Keratinocyte (primary cell): Measurements from ENCODE around the gene KATNBL1. TPM values are rescaled to one million over a fixed set of nuclear protein-coding genes. Genes with fewer than 3 reads are reported as not detected.
"Not testable (repeated sequence)": the region's sequence is repeated elsewhere in the genome, so short reads cannot be mapped to it uniquely, and the experiment has no call there.

Experiments
- DNase-seq: peaks from one replicate; pipeline ENCODE4 v3.0.0-alpha.2; 2011; ENCODE audit warnings: low read depth, missing footprints, low spot score
- FAIRE-seq: peaks from 2 replicates; lab custom pipeline; 2011; peaks lifted over from hg19 to GRCh38; lab: Jason Lieb, UNC
- H2AFZ ChIP-seq: 2 replicates; pipeline ENCODE4 v1.6.0; 2012; ENCODE audit warnings: low read length, control low read depth, inconsistent platforms; ENCODE audit not compliant: control insufficient read depth
- H3K27ac ChIP-seq: 2 replicates; pipeline ENCODE4 v1.5.1; 2011; ENCODE audit warnings: low read length; ENCODE audit not compliant: control insufficient read depth, insufficient read depth
- H3K27me3 ChIP-seq: 3 replicates; pipeline ENCODE4 v1.6.0; 2011; ENCODE audit warnings: low read length; ENCODE audit not compliant: control insufficient read depth, insufficient read depth; ENCODE audit errors: extremely low read depth
- H3K36me3 ChIP-seq, 2 experiments: 2 replicates in 1 of 2; 3 replicates in 1 of 2; pipeline ENCODE4 v1.5.1; 2011; ENCODE audit warnings: low read length in 2 of 2, mild to moderate bottlenecking in 1 of 2; ENCODE audit not compliant: control insufficient read depth in 2 of 2, insufficient read depth in 2 of 2; ENCODE audit errors: extremely low read depth in 1 of 2
- H3K4me1 ChIP-seq: 3 replicates; pipeline ENCODE4 v1.5.1; 2011; ENCODE audit warnings: low read length; ENCODE audit not compliant: control insufficient read depth, insufficient read depth; ENCODE audit errors: extremely low read depth
- H3K4me2 ChIP-seq: 3 replicates; pipeline ENCODE4 v1.6.0; 2011; ENCODE audit warnings: low read depth, low read length; ENCODE audit not compliant: control insufficient read depth, insufficient read depth; ENCODE audit errors: extremely low read depth
- H3K4me3 ChIP-seq, 3 experiments: fragments of 200-600 bp in 1 of 3; sonication (generic) in 1 of 3; 2 replicates in 2 of 3; 3 replicates in 1 of 3; pipeline ENCODE4 v1.5.1; 2011 to 2016; ENCODE audit warnings: low read length in 3 of 3, mild to moderate bottlenecking in 3 of 3, control low read depth in 2 of 3, inconsistent platforms in 1 of 3, low read depth in 1 of 3, mixed read lengths in 1 of 3, mixed run types in 1 of 3, moderate library complexity in 1 of 3; ENCODE audit not compliant: control insufficient read depth in 2 of 3, insufficient read depth in 2 of 3; ENCODE audit errors: extremely low read depth in 1 of 3
- H3K79me2 ChIP-seq: 2 replicates; pipeline ENCODE4 v1.6.0; 2012; ENCODE audit warnings: low read length; ENCODE audit not compliant: control insufficient read depth, insufficient read depth
- H3K9ac ChIP-seq: 3 replicates; pipeline ENCODE4 v1.6.0; 2011; ENCODE audit warnings: low read length; ENCODE audit not compliant: control insufficient read depth, insufficient read depth; ENCODE audit errors: extremely low read depth
- H3K9me1 ChIP-seq: 3 replicates; pipeline ENCODE4 v1.6.0; 2011; ENCODE audit warnings: low read length; ENCODE audit not compliant: control insufficient read depth, insufficient read depth; ENCODE audit errors: extremely low read depth
- H3K9me3 ChIP-seq: 2 replicates; pipeline ENCODE4 v1.5.1; 2012; ENCODE audit warnings: low read depth, low read length; ENCODE audit not compliant: control insufficient read depth
- H4K20me1 ChIP-seq: 3 replicates; pipeline ENCODE4 v1.6.0; 2011; ENCODE audit warnings: low read length; ENCODE audit not compliant: control insufficient read depth, insufficient read depth; ENCODE audit errors: extremely low read depth
- EZH2 ChIP-seq: IDR thresholded peaks from one replicate; pipeline ENCODE4 v1.6.1; 2012; ENCODE audit warnings: inconsistent platforms, mild to moderate bottlenecking, low read length, moderate library complexity
- dilution Hi-C: fragments of 300-500 bp; cut with MboI; formaldehyde crosslinking; loops from one replicate; pipeline ENCODE4 v1.7.0; 2020; ENCODE audit warnings: low sequenced_read_pairs; ENCODE audit not compliant: extremely low pct_ligation_motif_present
- polyA plus RNA-seq, 5 experiments: library from polyadenylated mRNA; depleted of rRNA in 3 of 5; stranded (reverse) in 3 of 5; stranded (forward) in 1 of 5; unstranded in 1 of 5; fragments of >200 nt; gene quantifications; 1 replicate in 1 of 5; 2 replicates in 3 of 5; 3 replicates in 1 of 5; pipeline versions ENCODE4 v1.2.1 to v1.2.3, GENCODE V29; 2011 to 2012; ENCODE audit warnings: missing spikeins in 2 of 5, low read depth in 1 of 5, low replicate concordance in 1 of 5
- TF ChIP-seq, protein P1 (sequence below), 3 experiments: IDR thresholded peaks in 1 of 3; conservative IDR thresholded peaks in 1 of 3; optimal IDR thresholded peaks in 1 of 3; 2 replicates in 2 of 3; 3 replicates in 1 of 3; pipeline versions ENCODE3 to v1.5.1; 2011; ENCODE audit warnings: low read length in 3 of 3, mild to moderate bottlenecking in 3 of 3, moderate library complexity in 2 of 3, control low read depth in 1 of 3, inconsistent platforms in 1 of 3; ENCODE audit not compliant: insufficient read depth in 2 of 3; ENCODE audit errors: extremely low read depth in 1 of 3

The KATNBL1 gene
- polyA plus RNA-seq, 1 donor (not counting 4 experiments of a cell fraction or from before 2014, with no cell fraction given): 54.0 TPM

GRCh38 chr15:34182942-34183341, 27.0 kb downstream of the KATNBL1 start:
- H3K79me2 ChIP-seq: peaks cover 88% of the 10 kb centered on the region
- H3K4me3 ChIP-seq: no peak overlapping the region
- H3K27me3 ChIP-seq: no peaks in the 10 kb centered on the region
- no peaks in the 10 kb centered on the region for H4K20me1 ChIP-seq
- peak overlapping the region; percentile 33 for H3K4me2 ChIP-seq
- dilution Hi-C loops: no loop called here
- no peaks in the 10 kb centered on the region for H3K9me1 ChIP-seq
- TF ChIP-seq, protein P1, sequence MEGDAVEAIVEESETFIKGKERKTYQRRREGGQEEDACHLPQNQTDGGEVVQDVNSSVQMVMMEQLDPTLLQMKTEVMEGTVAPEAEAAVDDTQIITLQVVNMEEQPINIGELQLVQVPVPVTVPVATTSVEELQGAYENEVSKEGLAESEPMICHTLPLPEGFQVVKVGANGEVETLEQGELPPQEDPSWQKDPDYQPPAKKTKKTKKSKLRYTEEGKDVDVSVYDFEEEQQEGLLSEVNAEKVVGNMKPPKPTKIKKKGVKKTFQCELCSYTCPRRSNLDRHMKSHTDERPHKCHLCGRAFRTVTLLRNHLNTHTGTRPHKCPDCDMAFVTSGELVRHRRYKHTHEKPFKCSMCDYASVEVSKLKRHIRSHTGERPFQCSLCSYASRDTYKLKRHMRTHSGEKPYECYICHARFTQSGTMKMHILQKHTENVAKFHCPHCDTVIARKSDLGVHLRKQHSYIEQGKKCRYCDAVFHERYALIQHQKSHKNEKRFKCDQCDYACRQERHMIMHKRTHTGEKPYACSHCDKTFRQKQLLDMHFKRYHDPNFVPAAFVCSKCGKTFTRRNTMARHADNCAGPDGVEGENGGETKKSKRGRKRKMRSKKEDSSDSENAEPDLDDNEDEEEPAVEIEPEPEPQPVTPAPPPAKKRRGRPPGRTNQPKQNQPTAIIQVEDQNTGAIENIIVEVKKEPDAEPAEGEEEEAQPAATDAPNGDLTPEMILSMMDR (optimal IDR thresholded peaks at IDR 0.05 in 1 of 3, IDR thresholded peaks at IDR 0.05 in 1 of 3, conservative IDR thresholded peaks at IDR 0.05 in 1 of 3; ENCODE audit: extremely low read depth in 1 of 3, insufficient read depth in 2 of 3, low read length in 3 of 3): no peak
- TF ChIP-seq EZH2: no peak
- H3K9me3 ChIP-seq: no peaks in the 10 kb centered on the region
- no peak for DNase-seq
- peaks cover 3% of the 10 kb centered on the region for H3K4me1 ChIP-seq
- H3K27ac ChIP-seq: no peak overlapping the region
- no peak overlapping the region for H3K9ac ChIP-seq
- H3K36me3 ChIP-seq: no peaks in the 10 kb centered on the region
- FAIRE-seq: no peak
- no peak overlapping the region for H2AFZ ChIP-seq

- Histone ChIP-seq H3K9me1 (no peaks in the 10 kb centered on the region), H3K9me3 (no peaks in the 10 kb centered on the region), H3K79me2 (peaks cover 87% of the 10 kb centered on the region), H3K27ac (no peak overlapping the region), H4K20me1 (peaks cover 4% of the 10 kb centered on the region), H3K4me2 (no peak overlapping the region), H3K27me3 (no peaks in the 10 kb centered on the region), H2AFZ (no peak overlapping the region), H3K4me1 (peaks cover 3% of the 10 kb centered on the region), H3K4me3 (no peak overlapping the region), H3K9ac (no peak overlapping the region), H3K36me3 (no peaks in the 10 kb centered on the region)
- FAIRE-seq (no peak), DNase-seq (no peak)
- dilution Hi-C loops: no loop called here
- TF ChIP-seq, protein P1 (optimal IDR thresholded peaks at IDR 0.05 in 1 of 3, IDR thresholded peaks at IDR 0.05 in 1 of 3, conservative IDR thresholded peaks at IDR 0.05 in 1 of 3; ENCODE audit: extremely low read depth in 1 of 3, insufficient read depth in 2 of 3, low read length in 3 of 3): no peak
- TF ChIP-seq EZH2: no peak
These were observed 30.7 kb downstream of the KATNBL1 start for GRCh38 chr15:34179234-34179633.

DNA sequence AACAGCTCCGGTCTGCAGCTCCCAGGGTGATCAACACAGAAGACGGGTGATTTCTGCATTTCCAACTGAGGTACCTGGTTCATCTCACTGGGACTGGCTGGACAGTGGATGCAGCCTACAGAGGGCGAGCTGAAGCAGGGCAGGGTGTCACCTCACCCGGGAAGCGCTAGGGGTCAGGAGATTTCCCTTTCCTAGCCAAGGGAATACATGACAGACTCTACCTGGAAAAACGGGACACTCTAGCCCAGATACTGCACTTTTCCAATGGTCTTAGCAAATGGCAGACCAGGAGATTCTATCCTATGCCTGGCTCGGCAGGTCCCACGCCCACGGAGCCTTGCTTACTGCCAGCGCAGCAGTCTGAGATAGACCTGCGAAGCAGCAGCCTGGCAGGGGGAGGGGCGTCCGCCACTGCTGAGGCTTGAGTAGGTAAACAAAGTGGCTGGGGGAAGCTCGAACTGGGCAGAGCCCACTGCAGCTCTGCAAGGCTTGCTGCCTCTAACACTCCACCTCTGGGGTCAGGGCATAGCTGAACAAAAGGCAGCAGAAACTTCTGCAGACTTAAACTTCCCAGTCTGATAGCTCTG, 43.8 kb downstream of the KATNBL1 start:
- FAIRE-seq, H3K4me2 ChIP-seq, H3K27me3 ChIP-seq, H3K9me1 ChIP-seq, H4K20me1 ChIP-seq, H3K4me3 ChIP-seq, H3K36me3 ChIP-seq, DNase-seq, H3K4me1 ChIP-seq, H3K9ac ChIP-seq, dilution Hi-C loops, H2AFZ ChIP-seq, H3K27ac ChIP-seq: not testable (repeated sequence)
- Histone ChIP-seq H3K9me3 (peaks cover 12% of the 10 kb centered on the region), H3K79me2 (peaks cover 54% of the 10 kb centered on the region)
